ENCODE data around the gene IL1R1. TPM values are rescaled to one million over a fixed set of nuclear protein-coding genes. Genes with fewer than 3 reads are reported as not detected.
"Not testable (repeated sequence)": the region's sequence is repeated elsewhere in the genome, so short reads cannot be mapped to it uniquely, and the experiment has no call there.

IL1R1 gene
- total RNA-seq, 1 donor from 2014 or later, result 1.7 TPM

- Mint-ChIP-seq H3K9me3 (peaks cover 2% of the 10 kb centered on the region), H3K27ac (peak overlapping the region; percentile 67), H3K4me1 (peaks cover 15% of the 10 kb centered on the region), H3K27me3 (ENCODE audit: insufficient read depth, low read depth) (peaks cover 11% of the 10 kb centered on the region), H3K36me3 (no peaks in the 10 kb centered on the region), H3K4me3 (no peak overlapping the region)
- Histone ChIP-seq H3K4me1 (no peaks in the 10 kb centered on the region), H3K27ac (no peak overlapping the region), H3K36me3 (no peaks in the 10 kb centered on the region), H2AFZ (replicated peaks) (no peak overlapping the region), H3K4me2 (no peak overlapping the region), H4K20me1 (ENCODE audit: low read depth) (no peaks in the 10 kb centered on the region), H3K79me2 (ENCODE audit: low read depth) (no peaks in the 10 kb centered on the region), H3K9ac (no peak overlapping the region), H3F3A (ENCODE audit: low read depth) (no peaks in the 10 kb centered on the region), H3K4me3 (no peak overlapping the region), H3K27me3 (no peaks in the 10 kb centered on the region), H3K9me3 (ENCODE audit: low read depth) (no peaks in the 10 kb centered on the region)
- DNase-seq (ENCODE audit: low spot score), result no peak
- TF ChIP-seq, protein P1, sequence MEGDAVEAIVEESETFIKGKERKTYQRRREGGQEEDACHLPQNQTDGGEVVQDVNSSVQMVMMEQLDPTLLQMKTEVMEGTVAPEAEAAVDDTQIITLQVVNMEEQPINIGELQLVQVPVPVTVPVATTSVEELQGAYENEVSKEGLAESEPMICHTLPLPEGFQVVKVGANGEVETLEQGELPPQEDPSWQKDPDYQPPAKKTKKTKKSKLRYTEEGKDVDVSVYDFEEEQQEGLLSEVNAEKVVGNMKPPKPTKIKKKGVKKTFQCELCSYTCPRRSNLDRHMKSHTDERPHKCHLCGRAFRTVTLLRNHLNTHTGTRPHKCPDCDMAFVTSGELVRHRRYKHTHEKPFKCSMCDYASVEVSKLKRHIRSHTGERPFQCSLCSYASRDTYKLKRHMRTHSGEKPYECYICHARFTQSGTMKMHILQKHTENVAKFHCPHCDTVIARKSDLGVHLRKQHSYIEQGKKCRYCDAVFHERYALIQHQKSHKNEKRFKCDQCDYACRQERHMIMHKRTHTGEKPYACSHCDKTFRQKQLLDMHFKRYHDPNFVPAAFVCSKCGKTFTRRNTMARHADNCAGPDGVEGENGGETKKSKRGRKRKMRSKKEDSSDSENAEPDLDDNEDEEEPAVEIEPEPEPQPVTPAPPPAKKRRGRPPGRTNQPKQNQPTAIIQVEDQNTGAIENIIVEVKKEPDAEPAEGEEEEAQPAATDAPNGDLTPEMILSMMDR (IDR thresholded peaks at IDR 0.05), result no peak
- TF ChIP-seq EZH2 (IDR thresholded peaks at IDR 0.05), result no peak
- TF ChIP-seq EZH2phosphoT487 (IDR thresholded peaks at IDR 0.05), result no peak
These were observed 39.3 kb upstream of the IL1R1 start for GRCh38 chr2:102103284-102103683.

DNA sequence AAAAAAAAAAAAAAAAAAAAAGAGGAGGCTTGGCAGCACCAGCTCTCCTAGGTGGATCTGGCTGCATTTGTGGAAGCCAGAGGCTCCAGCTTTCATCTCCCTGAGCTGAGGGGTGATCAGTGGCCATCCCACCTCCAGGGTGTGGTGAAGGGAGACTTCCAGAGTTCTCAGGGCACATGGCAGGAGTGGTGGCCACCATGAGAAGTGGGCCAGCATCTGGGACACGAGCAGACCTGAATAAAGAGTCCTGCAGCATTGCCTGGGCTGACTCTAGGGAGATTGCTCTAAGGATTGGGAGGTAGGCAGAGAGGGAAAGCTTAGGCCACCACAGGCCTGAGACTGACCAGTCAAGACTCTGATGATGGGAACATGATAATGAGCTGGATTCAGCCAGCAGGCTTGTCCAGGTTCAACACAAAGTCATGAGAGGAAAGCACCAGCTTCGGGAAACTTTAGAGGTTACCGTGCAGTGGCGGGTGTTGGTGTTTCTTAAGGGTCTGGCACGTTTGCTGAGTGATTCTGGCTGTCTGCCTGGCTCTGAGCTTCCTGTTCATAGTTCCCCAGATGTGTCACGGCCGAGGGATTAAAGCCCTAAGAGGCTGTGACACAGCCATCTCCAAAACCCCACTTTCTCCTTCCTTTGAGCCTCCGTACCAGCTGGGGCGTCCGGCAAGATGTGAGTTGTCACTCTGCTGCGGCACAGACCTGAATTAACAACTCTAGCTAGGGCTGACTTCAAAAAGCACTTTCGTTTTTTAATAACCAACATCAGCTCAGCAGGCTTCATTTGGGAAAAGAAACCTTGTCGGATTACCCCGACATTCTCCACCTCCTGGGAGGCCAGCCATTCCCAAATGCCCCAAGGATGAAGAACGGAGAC, 38.3 kb upstream of the IL1R1 start:
- Mint-ChIP-seq H3K4me3 (no peak overlapping the region), H3K9me3 (peaks cover 2% of the 10 kb centered on the region), H3K4me1 (peaks cover 15% of the 10 kb centered on the region), H3K27ac (no peak overlapping the region), H3K36me3 (no peaks in the 10 kb centered on the region), H3K27me3 (ENCODE audit: insufficient read depth, low read depth) (peaks cover 10% of the 10 kb centered on the region)
- Histone ChIP-seq H3K27me3 (no peaks in the 10 kb centered on the region), H3K9me3 (ENCODE audit: low read depth) (no peaks in the 10 kb centered on the region), H3F3A (ENCODE audit: low read depth) (no peaks in the 10 kb centered on the region), H3K79me2 (ENCODE audit: low read depth) (no peaks in the 10 kb centered on the region), H3K9ac (no peak overlapping the region), H2AFZ (replicated peaks) (no peak overlapping the region), H3K4me3 (no peak overlapping the region), H3K36me3 (no peaks in the 10 kb centered on the region), H3K27ac (no peak overlapping the region), H4K20me1 (ENCODE audit: low read depth) (no peaks in the 10 kb centered on the region), H3K4me1 (no peaks in the 10 kb centered on the region), H3K4me2 (no peak overlapping the region)
- DNase-seq (ENCODE audit: low spot score), result no peak
- TF ChIP-seq EZH2phosphoT487 (IDR thresholded peaks at IDR 0.05), result no peak
- TF ChIP-seq, protein P1 (IDR thresholded peaks at IDR 0.05), result no peak
- TF ChIP-seq EZH2 (IDR thresholded peaks at IDR 0.05), result no peak

- Histone ChIP-seq H3K27ac (no peak overlapping the region), H3K4me1 (no peaks in the 10 kb centered on the region), H3K79me2 (ENCODE audit: low read depth) (no peaks in the 10 kb centered on the region), H3K36me3 (no peaks in the 10 kb centered on the region), H4K20me1 (ENCODE audit: low read depth) (no peaks in the 10 kb centered on the region), H2AFZ (replicated peaks) (no peak overlapping the region), H3F3A (ENCODE audit: low read depth) (no peaks in the 10 kb centered on the region), H3K4me2 (no peak overlapping the region), H3K4me3 (no peak overlapping the region), H3K9me3 (ENCODE audit: low read depth) (no peaks in the 10 kb centered on the region), H3K27me3 (no peaks in the 10 kb centered on the region), H3K9ac (no peak overlapping the region)
- Mint-ChIP-seq H3K4me3 (no peak overlapping the region), H3K9me3 (peaks cover 4% of the 10 kb centered on the region), H3K27me3 (ENCODE audit: insufficient read depth, low read depth) (peaks cover 4% of the 10 kb centered on the region), H3K27ac (no peak overlapping the region), H3K4me1 (peaks cover 21% of the 10 kb centered on the region), H3K36me3 (no peaks in the 10 kb centered on the region)
- DNase-seq (ENCODE audit: low spot score), result no peak
- TF ChIP-seq, protein P1 (IDR thresholded peaks at IDR 0.05), result no peak
- no peak for TF ChIP-seq EZH2 (IDR thresholded peaks at IDR 0.05)
- no peak for TF ChIP-seq EZH2phosphoT487 (IDR thresholded peaks at IDR 0.05)
These were observed 36.4 kb upstream of the IL1R1 start for GRCh38 chr2:102106133-102106556.

DNA sequence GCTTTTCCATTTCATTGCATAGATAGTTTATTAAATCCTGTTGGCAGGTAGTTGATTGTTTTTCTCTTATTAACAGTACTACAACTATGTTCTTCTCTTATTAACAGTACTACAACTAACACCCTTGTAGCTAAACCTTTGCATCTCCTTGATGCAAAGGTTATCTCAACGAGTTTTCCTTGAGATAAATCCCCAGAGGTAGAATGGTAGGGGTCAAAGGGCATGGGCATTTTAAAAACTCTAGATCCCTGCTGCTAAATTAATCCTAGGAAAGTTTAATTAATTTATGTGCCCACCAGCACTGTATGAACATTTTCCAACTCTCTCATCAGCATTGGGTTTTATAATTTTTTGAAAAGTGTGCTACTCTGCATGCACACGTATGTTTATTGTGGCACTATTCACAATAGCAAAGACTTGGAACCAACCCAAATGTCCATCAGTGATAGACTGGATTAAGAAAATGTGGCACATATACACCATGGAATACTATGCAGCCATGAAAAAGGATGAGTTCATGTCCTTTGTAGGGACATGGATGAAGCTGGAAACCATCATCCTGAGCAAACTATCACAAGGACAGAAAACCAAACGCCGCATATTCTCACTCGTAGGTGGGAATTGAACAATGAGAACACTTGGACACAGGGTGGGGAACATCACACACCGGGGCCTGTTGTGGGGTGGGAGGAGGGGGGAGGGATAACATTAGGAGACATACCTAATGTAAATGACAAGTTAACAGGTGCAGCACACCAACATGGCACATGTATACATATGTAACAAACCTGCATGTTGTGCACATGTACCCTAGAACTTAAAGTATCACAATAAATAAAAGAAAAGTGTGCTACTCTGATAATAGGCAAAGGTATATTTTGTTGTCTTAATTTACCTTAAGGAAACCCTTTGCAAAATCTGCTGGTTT, 35.5 kb upstream of the IL1R1 start:
- H3K4me1 ChIP-seq; H3K36me3 ChIP-seq; H3K4me2 ChIP-seq; H3K36me3 Mint-ChIP-seq; H3K27ac ChIP-seq; H3F3A ChIP-seq (ENCODE audit: low read depth); H3K4me3 ChIP-seq; H3K4me3 Mint-ChIP-seq; H3K27me3 ChIP-seq; H3K27me3 Mint-ChIP-seq (ENCODE audit: insufficient read depth, low read depth); H3K9me3 ChIP-seq (ENCODE audit: low read depth); H2AFZ ChIP-seq (replicated peaks); H3K79me2 ChIP-seq (ENCODE audit: low read depth); DNase-seq (ENCODE audit: low spot score); H3K9ac ChIP-seq; H4K20me1 ChIP-seq (ENCODE audit: low read depth); H3K9me3 Mint-ChIP-seq; H3K27ac Mint-ChIP-seq: not testable (repeated sequence)
- peaks cover 27% of the 10 kb centered on the region for H3K4me1 Mint-ChIP-seq
